Measurements from ENCODE around the gene MAN1C1. TPM values are rescaled to one million over a fixed set of nuclear protein-coding genes. Genes with fewer than 3 reads are reported as not detected.

MAN1C1 gene
- total RNA-seq, 1 donor from 2014 or later = 20.4 TPM

GRCh38 chr1:25738499-25738898, 121.9 kb downstream of the MAN1C1 start:
- no peak for TF ChIP-seq CTCF (IDR thresholded peaks at IDR 0.05)
- Histone ChIP-seq H3K36me3 (no peaks in the 10 kb centered on the region), H3K27ac (no peak overlapping the region), H3K27me3 (ENCODE audit: low read depth) (no peaks in the 10 kb centered on the region), H3K4me3 (no peak overlapping the region), H3K4me1 (peaks cover 24% of the 10 kb centered on the region), H3K9me3 (no peaks in the 10 kb centered on the region)
- DNase-seq (no peak), ATAC-seq (no peak)
- intact Hi-C loops (cut with DNase I) = no loop called here

- peaks cover 32% of the 10 kb centered on the region for H3K4me1 ChIP-seq
- ATAC-seq (no peak), DNase-seq (no peak)
- H3K9me3 ChIP-seq = no peaks in the 10 kb centered on the region
- H3K36me3 ChIP-seq = no peaks in the 10 kb centered on the region
- no peaks in the 10 kb centered on the region for H3K27me3 ChIP-seq (ENCODE audit: low read depth)
- intact Hi-C loops (cut with DNase I) = no loop called here
- H3K4me3 ChIP-seq = no peak overlapping the region
- TF ChIP-seq CTCF (IDR thresholded peaks at IDR 0.05) = no peak
- no peak overlapping the region for H3K27ac ChIP-seq
Observed at GRCh38 chr1:25739341-25739740, 122.8 kb downstream of the MAN1C1 start.

GRCh38 chr1:25740071-25740470, 123.5 kb downstream of the MAN1C1 start:
- peak; percentile 18 for DNase-seq
- H3K27me3 ChIP-seq (ENCODE audit: low read depth) = no peaks in the 10 kb centered on the region
- ATAC-seq = no peak
- H3K4me3 ChIP-seq = no peak overlapping the region
- H3K4me1 ChIP-seq = peaks cover 39% of the 10 kb centered on the region
- no peak for TF ChIP-seq CTCF (IDR thresholded peaks at IDR 0.05)
- intact Hi-C loops (cut with DNase I) = no loop called here
- no peak overlapping the region for H3K27ac ChIP-seq
- no peaks in the 10 kb centered on the region for H3K9me3 ChIP-seq
- no peaks in the 10 kb centered on the region for H3K36me3 ChIP-seq

- TF ChIP-seq CTCF (IDR thresholded peaks at IDR 0.05) = no peak
- H3K27me3 ChIP-seq (ENCODE audit: low read depth) = no peaks in the 10 kb centered on the region
- H3K36me3 ChIP-seq = no peaks in the 10 kb centered on the region
- intact Hi-C loops (cut with DNase I) = no loop called here
- H3K9me3 ChIP-seq = no peaks in the 10 kb centered on the region
- peak overlapping the region; percentile 75 for H3K27ac ChIP-seq
- no peak for ATAC-seq
- H3K4me3 ChIP-seq = no peak overlapping the region
- no peak for DNase-seq
- peaks cover 29% of the 10 kb centered on the region for H3K4me1 ChIP-seq
Observed at GRCh38 chr1:25742316-25742715, 125.7 kb downstream of the MAN1C1 start.

- no peak for TF ChIP-seq CTCF (IDR thresholded peaks at IDR 0.05)
- no peaks in the 10 kb centered on the region for H3K9me3 ChIP-seq
- ATAC-seq = peak; percentile 73 to 80
- DNase-seq = peak; percentile 76
- H3K4me1 ChIP-seq = peaks cover 27% of the 10 kb centered on the region
- intact Hi-C loops (cut with DNase I) = no loop called here
- H3K27me3 ChIP-seq (ENCODE audit: low read depth) = no peaks in the 10 kb centered on the region
- H3K27ac ChIP-seq = peak overlapping the region; percentile 75
- H3K4me3 ChIP-seq = no peak overlapping the region
- no peaks in the 10 kb centered on the region for H3K36me3 ChIP-seq
Observed at GRCh38 chr1:25743164-25744139, 126.9 kb downstream of the MAN1C1 start.
